GM12801 (cell line): ENCODE data around the gene SLC30A9.

ENCODE experiments used
- TF ChIP-seq, protein P1 (sequence below): IDR thresholded peaks from one replicate; pipeline ENCODE4 v1.5.1; 2011; ENCODE audit warnings: control low read depth; ENCODE audit not compliant: insufficient read length; ENCODE audit errors: extremely low read depth

The SLC30A9 gene

DNA sequence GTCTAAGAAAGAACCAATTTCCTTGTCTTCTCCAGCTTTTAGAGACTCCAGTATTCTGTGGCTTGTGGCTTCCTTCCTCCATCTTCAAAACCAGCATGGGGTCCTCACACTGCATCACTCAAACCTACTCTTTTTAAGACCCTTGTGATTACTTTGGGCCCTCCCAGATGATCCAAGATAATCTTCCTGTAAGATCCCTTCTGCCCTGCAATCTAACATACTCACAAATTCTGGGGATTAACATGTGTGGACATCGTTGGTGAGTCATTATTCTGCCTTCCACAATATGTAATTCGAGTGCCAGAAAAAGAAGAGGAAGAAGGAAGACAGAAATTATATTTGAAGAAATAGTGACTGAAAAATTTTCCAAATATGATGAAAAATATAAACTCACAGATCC is 114.2 kb downstream of the SLC30A9 start:
- TF ChIP-seq, protein P1, sequence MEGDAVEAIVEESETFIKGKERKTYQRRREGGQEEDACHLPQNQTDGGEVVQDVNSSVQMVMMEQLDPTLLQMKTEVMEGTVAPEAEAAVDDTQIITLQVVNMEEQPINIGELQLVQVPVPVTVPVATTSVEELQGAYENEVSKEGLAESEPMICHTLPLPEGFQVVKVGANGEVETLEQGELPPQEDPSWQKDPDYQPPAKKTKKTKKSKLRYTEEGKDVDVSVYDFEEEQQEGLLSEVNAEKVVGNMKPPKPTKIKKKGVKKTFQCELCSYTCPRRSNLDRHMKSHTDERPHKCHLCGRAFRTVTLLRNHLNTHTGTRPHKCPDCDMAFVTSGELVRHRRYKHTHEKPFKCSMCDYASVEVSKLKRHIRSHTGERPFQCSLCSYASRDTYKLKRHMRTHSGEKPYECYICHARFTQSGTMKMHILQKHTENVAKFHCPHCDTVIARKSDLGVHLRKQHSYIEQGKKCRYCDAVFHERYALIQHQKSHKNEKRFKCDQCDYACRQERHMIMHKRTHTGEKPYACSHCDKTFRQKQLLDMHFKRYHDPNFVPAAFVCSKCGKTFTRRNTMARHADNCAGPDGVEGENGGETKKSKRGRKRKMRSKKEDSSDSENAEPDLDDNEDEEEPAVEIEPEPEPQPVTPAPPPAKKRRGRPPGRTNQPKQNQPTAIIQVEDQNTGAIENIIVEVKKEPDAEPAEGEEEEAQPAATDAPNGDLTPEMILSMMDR, result no peak

DNA sequence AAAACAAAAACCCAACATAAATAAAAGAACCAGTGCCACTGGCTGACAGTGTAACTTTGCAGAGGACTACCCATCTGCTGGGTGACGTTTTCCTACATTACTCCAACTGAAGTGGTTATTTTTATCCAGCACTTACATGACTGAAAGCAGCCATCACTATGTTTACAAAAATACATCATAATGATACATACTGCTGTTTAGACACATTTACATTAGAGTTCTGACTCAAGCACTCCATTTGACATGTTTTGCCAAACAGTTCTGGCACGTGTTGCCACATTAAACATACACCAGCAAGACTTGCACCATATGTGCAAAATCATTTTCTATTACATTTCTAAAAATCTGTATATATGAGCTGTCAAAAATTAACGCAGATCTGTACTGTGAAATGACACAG is 122.5 kb downstream of the SLC30A9 start:
- TF ChIP-seq, protein P1, result no peak

DNA sequence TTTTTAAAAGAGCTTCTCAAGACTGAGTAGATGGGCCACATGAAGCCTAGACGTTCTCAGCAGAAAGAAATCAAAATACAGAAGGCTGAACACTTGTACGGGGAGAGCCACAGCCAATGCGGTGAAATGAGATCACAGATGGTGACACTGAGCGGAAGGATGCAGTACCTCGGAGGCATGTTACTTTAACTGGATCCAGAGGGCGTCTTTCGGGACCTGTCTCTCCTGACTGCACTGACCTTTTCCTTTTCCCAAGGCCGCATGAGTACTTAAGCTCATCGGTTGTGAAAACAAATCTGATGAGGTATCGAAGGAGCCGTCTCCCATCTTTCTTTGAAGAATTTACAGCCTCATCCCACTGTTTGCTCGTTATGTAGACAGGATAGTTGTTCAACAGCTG is 129.6 kb downstream of the SLC30A9 start:
- TF ChIP-seq, protein P1, result no peak

DNA sequence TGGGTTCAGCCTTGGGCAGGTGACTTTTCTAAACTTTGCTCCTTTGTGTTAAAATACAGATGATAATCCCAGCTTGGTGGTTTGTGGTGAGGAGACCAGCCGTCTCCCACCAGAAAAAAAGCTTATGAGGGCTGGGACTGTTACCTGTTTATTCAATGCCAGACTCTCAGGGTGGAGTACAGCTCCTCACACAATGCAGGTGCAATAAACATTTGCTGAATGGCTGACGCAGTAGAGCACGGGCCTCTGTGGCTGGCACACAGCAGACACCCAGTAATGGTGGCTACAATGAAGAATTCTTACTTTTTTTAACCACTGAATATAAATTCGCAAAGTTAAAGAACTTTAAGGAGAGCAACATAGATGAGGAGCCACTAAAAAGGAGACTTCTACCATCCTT is 131.9 kb downstream of the SLC30A9 start:
- TF ChIP-seq, protein P1, result no peak

GRCh38 chr4:42123071-42123644 is 132.8 kb downstream of the SLC30A9 start:
- TF ChIP-seq, protein P1, result no peak

GRCh38 chr4:42132099-42132498 is 141.8 kb downstream of the SLC30A9 start:
- TF ChIP-seq, protein P1, result no peak

GRCh38 chr4:42133006-42133405 is 142.7 kb downstream of the SLC30A9 start:
- TF ChIP-seq, protein P1, result no peak
